Measurements from ENCODE around the gene NCAM2.

NCAM2 gene

GRCh38 chr21:21111309-21111920, 113.2 kb downstream of the NCAM2 start:
- DNase-seq = no peak

- peak; percentile 77 for DNase-seq
Measured at GRCh38 chr21:21114461-21114860, 116.3 kb downstream of the NCAM2 start.

DNA sequence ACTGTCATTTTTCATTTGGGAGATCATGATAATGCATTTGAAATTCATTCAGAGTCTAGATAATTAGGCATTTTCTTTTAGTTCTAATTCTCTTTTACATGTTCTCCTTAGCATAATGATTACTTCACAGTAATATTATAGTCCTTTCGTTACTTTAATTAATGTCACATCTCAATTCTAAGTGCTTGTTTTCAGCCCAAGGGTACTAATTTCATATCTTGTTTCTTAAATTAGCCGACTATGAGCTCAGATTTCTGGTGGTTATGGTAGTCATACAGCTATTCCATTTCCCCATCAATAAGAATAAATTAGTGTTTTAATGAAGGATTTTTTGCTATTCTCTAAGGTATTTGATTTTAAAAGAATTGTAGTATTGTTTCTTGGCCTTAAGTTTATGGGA, 120.9 kb downstream of the NCAM2 start:
- DNase-seq = peak; percentile 68

- no peak for DNase-seq
Measured at GRCh38 chr21:21122680-21123079, 124.5 kb downstream of the NCAM2 start.

GRCh38 chr21:21132390-21132789, 134.2 kb downstream of the NCAM2 start:
- DNase-seq = no peak

GRCh38 chr21:21137986-21138385, 139.8 kb downstream of the NCAM2 start:
- no peak for DNase-seq

DNA sequence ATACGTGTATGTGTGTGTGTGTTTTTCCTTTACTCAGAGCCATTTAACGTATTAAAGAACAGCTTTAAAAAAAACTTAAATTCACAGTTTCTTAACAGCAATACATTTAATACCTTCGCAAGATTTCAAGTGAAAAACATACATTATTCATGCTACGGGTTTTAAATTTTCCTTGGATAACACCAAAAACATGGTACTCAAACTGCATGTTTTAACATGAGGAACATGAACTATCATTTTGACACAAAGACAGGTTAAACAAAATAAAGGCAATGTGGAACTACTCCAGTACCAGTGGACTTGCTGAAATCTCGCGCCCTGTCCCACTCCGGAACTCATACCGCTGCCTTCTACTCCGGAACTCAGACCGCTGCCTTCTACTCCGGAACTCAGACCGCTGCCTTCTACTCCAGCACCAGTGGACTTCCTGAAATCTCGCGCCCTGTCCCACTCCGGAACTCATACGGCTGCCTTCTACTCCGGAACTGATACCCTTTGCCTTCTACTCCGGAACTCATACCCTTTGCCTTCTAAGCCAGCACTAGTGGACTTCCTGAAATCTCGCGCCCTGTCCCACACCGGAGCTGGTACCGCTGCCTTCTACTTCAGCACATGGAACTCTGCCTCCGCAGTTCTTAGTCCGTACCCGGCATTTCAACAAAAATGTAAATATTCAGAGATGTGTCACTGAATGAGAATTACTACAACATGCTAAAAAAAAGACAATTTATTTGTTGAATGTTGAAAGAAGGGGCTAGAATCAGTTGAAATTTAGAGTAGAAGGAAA, 148.6 kb downstream of the NCAM2 start:
- DNase-seq = no peak

DNA sequence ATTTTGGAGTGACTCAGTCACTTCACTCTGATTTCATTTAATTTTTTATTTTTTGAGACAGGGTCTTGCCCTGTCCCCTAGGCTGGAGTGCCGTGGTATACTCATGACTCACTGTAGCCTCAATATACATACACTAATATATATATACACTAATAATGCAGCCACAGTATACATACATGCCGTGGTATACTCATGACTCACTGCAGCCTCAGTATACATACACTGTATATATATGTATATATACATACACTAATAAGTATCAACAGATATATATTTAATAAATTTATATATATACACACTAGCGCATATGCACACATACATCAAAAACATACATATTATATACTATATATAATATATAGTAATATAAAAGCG, 149.2 kb downstream of the NCAM2 start:
- no peak for DNase-seq

GRCh38 chr21:21148009-21148408, 149.8 kb downstream of the NCAM2 start:
- peak; percentile 85 for DNase-seq

GRCh38 chr21:21148514-21148913, 150.3 kb downstream of the NCAM2 start:
- DNase-seq = no peak

GRCh38 chr21:21149445-21149844, 151.2 kb downstream of the NCAM2 start:
- DNase-seq = peak; percentile 87

GRCh38 chr21:21151231-21151630, 153.0 kb downstream of the NCAM2 start:
- no peak for DNase-seq

DNA sequence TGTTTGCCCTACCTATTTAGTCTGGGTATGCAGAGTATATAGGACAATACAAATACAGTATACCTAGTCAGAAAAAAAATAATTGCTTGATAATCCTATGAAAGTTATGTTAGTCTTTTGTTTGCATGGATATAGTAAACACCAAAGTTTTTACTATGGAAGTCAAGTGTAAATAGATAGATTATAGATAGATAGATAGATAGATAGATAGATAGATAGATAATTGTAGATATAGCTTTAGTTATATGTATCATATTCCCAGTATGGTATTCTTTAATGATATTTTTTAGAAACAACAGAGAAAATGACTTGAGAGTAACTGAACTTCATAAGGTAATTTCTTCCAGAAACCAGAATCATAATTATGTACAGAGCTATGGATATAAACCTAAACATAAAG, 158.2 kb downstream of the NCAM2 start:
- DNase-seq = no peak

GRCh38 chr21:21156957-21157356, 158.7 kb downstream of the NCAM2 start:
- peak; percentile 66 for DNase-seq

GRCh38 chr21:21158376-21158918, 160.2 kb downstream of the NCAM2 start:
- DNase-seq = no peak

GRCh38 chr21:21159253-21159899, 161.2 kb downstream of the NCAM2 start:
- DNase-seq = peak; percentile 87

DNA sequence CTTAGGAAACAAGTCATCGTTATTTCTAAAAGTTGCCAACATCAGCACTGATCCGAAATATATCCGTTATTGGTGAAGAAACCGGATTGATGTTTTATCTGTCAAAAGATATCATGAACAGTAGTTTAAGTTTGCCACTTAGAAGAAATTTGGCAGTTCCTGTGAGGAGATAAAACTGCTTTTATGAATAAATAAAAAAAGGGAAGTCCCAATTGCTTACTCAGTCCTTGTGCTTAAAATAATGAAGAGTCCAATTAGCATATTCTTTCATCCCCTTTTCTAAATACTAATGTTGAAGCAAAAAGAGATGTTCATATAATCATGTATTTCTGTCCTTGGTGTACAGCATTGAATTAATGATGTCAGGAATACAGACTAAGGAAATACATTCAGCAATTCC, 164.6 kb downstream of the NCAM2 start:
- no peak for DNase-seq

DNA sequence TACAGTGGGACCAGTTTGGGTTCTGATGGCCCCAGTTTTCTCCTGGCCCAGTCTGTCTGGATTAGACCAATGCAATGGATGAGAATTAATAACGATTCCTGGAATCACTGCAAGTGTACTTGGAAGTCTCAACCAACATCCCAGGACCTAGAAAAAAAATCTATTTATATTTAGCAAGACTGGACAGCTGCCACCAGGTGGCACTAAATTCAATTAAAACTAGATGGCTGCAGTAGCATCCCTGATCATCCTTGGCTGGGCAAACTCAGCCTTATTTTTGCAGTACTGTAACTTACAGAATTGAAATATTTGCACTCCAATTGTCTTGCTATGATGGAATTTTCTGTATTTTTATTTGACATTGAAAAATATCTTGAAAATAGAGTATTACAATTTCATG, 165.7 kb downstream of the NCAM2 start:
- peak; percentile 92 for DNase-seq

GRCh38 chr21:21165063-21165645, 166.9 kb downstream of the NCAM2 start:
- peak; percentile 89 for DNase-seq

DNA sequence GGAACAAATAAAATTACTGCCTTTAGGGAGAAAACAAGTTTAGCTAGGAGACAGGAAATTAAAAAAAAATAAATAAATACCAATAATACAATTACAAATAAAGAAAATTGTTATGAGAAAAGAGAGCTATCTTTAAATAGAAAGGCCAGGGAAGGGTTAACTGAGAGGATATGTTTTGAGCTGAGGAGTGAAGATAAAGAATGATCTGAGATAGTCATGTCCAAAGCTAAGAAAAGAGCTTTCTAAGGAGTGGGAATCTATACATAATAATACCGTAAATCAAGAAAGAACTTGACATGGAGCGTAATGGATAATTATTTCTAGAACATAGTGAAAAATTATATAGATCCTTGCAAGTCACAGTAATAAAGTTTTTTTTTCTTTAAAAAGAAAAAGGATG, 176.5 kb downstream of the NCAM2 start:
- no peak for DNase-seq

DNA sequence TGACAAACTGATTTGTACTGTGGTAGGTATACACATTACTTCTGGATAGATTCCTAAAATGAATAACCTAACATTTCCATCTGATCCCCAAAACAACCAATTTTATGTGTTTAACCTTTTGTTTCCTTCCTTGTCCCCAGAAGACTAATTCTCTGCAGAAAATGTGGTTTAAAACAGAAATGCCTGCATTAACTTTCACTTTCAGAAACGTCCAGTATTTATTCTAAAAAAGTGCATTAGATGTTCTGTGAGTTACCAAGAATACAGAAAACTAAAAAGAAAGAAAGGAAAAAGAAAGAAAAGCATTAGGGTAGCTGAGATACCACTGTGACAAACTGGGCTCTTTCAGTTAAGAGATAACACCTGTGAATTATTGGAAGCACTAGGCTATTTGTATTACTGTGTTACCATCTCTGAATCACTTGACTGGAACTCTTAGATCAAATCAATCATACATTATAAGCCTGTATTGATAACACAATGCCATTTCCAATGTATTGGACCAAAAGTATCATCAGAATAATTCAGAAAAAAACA, 177.7 kb downstream of the NCAM2 start:
- DNase-seq = peak; percentile 41

DNA sequence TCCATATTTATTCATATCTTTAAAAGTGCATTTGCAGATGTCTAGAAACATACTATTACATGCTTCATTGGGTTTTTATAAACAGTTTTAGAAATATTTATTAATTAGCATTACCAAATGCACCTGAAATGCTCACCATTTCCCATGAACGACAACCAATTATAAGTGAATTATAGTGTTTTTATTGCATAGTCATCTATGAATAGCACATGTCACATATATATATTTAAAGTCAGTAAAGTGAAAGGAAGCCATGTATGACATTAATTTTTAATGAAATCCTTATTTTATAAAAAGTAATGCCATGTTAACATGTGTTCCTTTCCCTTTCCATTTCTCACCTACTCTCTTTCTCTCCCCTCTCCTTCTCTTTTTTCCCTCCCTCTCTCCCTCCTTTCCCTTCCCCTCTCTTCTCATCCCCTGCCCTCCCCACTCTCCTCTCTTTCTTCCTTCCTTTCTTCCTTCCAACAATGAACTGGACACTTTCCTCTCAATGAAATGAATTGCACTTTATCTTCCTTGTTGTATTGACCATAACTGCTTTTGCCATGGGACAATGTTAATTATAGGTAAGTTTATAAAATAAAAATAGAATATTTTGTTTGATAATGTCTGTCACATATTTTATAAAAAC, 179.3 kb downstream of the NCAM2 start:
- DNase-seq = peak; percentile 67

Data from NCI-H69 (cell line).